ENCODE results near the gene CISD3. TPM values are rescaled to one million over a fixed set of nuclear protein-coding genes. Genes with fewer than 3 reads are reported as not detected.

CISD3 gene
- total and polyA plus RNA-seq, 2 of the 8 experiments (the other 6 are each of a cell fraction or from before 2014, with no cell fraction given) = 9.4 to 11.1 TPM

GRCh38 chr17:38709864-38710603, 20.1 kb upstream of the CISD3 start (continued):
- TF ChIP-seq SIN3A (conservative IDR thresholded peaks at IDR 0.05 in 1 of 2, IDR thresholded peaks at IDR 0.05 in 1 of 2; ENCODE audit: low read depth in 1 of 2, low read length in 2 of 2) = no peak
- no peak for TF ChIP-seq CBX8 (IDR thresholded peaks at IDR 0.05; ENCODE audit: borderline replicate concordance, low read depth, low read length)
- no peak for TF ChIP-seq SP4 (IDR thresholded peaks at IDR 0.05; ENCODE audit: low read length)
- no peak for TF ChIP-seq TAF7 (optimal IDR thresholded peaks at IDR 0.05; ENCODE audit: borderline replicate concordance, low read depth, low read length)
- no peak for TF ChIP-seq SIX5 (IDR thresholded peaks at IDR 0.05; ENCODE audit: low read depth, low read length)
- no peak for TF ChIP-seq GABPA (IDR thresholded peaks at IDR 0.05; ENCODE audit: borderline replicate concordance, insufficient read depth, low read length)
- no peak for TF ChIP-seq TEAD4 (IDR thresholded peaks at IDR 0.05; ENCODE audit: low read depth, low read length)

All from H1 (cell line).